WTC11 (cell line): ENCODE results near the gene PDIA6.

Source experiments
- IRF2 ChIP-seq: sonication (generic); formaldehyde crosslinking; IDR thresholded peaks from 2 replicates; pipeline ENCODE4 v1.8.0; 2022; ENCODE audit warnings: low read depth, missing genetic modification reagents, borderline replicate concordance
- MLX ChIP-seq: sonication (generic); formaldehyde crosslinking; IDR thresholded peaks from 2 replicates; pipeline ENCODE4 v1.8.1; 2023; ENCODE audit warnings: mild to moderate bottlenecking, missing genetic modification reagents, moderate library complexity
- NR1H2 ChIP-seq: sonication (generic); formaldehyde crosslinking; IDR thresholded peaks from 2 replicates; pipeline ENCODE4 v1.9.0; 2021; ENCODE audit warnings: mild to moderate bottlenecking, moderate library complexity, missing genetic modification reagents
- SP1 ChIP-seq: sonication (generic); formaldehyde crosslinking; conservative IDR thresholded peaks from 2 replicates; pipeline ENCODE4 v1.8.1; 2022; ENCODE audit warnings: missing genetic modification reagents
- TEAD1 ChIP-seq: sonication (generic); formaldehyde crosslinking; IDR thresholded peaks from 2 replicates; pipeline ENCODE4 v1.8.0; 2022; ENCODE audit warnings: mild to moderate bottlenecking, missing genetic modification reagents
- TEAD4 ChIP-seq: sonication (generic); formaldehyde crosslinking; IDR thresholded peaks from 2 replicates; pipeline ENCODE4 v1.8.0; 2022; ENCODE audit warnings: mild to moderate bottlenecking, missing genetic modification reagents
- ZNF121 ChIP-seq: sonication (generic); formaldehyde crosslinking; IDR thresholded peaks from 2 replicates; pipeline ENCODE4 v1.8.0; 2023; ENCODE audit warnings: missing genetic modification reagents
- TF ChIP-seq, protein P1 (sequence below): sonication (generic); formaldehyde crosslinking; IDR thresholded peaks from 2 replicates; pipeline ENCODE4 v1.8.1; 2023; ENCODE audit warnings: mild to moderate bottlenecking, missing genetic modification reagents, moderate library complexity
- TF ChIP-seq, protein P2 (sequence below): fragments of 200-600 bp; IDR thresholded peaks from 2 replicates; pipeline ENCODE4 v1.8.0; 2022; ENCODE audit warnings: antibody characterized with exemption
- TF ChIP-seq, protein P3 (sequence below): sonication (generic); formaldehyde crosslinking; IDR thresholded peaks from 2 replicates; pipeline ENCODE4 v1.8.0; 2022; ENCODE audit warnings: missing genetic modification reagents
- TF ChIP-seq, protein P4 (sequence below): sonication (generic); formaldehyde crosslinking; IDR thresholded peaks from 2 replicates; pipeline ENCODE4 v1.8.1; 2023; ENCODE audit warnings: mild to moderate bottlenecking, moderate library complexity, missing genetic modification reagents

DNA sequence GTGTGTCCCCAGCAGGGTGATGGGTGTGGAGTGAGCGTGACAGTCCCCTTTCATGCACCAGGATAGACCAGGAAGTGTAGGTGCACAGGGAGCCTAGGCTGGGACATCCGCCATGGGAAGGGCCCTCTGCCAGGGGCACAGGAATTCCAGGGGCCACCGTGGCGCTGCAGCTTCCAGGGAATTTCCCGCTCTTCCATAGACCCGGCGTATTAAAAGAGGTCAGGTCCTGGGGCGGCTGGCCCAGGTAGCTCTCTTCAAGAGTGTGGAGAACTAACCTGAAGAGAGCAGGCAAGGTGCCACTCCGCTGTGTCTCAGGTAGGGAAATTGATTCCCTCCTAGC lies 49.2 kb downstream of the PDIA6 start:
- TF ChIP-seq, protein P1, sequence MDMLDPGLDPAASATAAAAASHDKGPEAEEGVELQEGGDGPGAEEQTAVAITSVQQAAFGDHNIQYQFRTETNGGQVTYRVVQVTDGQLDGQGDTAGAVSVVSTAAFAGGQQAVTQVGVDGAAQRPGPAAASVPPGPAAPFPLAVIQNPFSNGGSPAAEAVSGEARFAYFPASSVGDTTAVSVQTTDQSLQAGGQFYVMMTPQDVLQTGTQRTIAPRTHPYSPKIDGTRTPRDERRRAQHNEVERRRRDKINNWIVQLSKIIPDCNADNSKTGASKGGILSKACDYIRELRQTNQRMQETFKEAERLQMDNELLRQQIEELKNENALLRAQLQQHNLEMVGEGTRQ = no peak
- no peak for TF ChIP-seq SP1 (CRISPR knock-in tag)
- TF ChIP-seq, protein P2, sequence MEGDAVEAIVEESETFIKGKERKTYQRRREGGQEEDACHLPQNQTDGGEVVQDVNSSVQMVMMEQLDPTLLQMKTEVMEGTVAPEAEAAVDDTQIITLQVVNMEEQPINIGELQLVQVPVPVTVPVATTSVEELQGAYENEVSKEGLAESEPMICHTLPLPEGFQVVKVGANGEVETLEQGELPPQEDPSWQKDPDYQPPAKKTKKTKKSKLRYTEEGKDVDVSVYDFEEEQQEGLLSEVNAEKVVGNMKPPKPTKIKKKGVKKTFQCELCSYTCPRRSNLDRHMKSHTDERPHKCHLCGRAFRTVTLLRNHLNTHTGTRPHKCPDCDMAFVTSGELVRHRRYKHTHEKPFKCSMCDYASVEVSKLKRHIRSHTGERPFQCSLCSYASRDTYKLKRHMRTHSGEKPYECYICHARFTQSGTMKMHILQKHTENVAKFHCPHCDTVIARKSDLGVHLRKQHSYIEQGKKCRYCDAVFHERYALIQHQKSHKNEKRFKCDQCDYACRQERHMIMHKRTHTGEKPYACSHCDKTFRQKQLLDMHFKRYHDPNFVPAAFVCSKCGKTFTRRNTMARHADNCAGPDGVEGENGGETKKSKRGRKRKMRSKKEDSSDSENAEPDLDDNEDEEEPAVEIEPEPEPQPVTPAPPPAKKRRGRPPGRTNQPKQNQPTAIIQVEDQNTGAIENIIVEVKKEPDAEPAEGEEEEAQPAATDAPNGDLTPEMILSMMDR = no peak
- TF ChIP-seq, protein P3, sequence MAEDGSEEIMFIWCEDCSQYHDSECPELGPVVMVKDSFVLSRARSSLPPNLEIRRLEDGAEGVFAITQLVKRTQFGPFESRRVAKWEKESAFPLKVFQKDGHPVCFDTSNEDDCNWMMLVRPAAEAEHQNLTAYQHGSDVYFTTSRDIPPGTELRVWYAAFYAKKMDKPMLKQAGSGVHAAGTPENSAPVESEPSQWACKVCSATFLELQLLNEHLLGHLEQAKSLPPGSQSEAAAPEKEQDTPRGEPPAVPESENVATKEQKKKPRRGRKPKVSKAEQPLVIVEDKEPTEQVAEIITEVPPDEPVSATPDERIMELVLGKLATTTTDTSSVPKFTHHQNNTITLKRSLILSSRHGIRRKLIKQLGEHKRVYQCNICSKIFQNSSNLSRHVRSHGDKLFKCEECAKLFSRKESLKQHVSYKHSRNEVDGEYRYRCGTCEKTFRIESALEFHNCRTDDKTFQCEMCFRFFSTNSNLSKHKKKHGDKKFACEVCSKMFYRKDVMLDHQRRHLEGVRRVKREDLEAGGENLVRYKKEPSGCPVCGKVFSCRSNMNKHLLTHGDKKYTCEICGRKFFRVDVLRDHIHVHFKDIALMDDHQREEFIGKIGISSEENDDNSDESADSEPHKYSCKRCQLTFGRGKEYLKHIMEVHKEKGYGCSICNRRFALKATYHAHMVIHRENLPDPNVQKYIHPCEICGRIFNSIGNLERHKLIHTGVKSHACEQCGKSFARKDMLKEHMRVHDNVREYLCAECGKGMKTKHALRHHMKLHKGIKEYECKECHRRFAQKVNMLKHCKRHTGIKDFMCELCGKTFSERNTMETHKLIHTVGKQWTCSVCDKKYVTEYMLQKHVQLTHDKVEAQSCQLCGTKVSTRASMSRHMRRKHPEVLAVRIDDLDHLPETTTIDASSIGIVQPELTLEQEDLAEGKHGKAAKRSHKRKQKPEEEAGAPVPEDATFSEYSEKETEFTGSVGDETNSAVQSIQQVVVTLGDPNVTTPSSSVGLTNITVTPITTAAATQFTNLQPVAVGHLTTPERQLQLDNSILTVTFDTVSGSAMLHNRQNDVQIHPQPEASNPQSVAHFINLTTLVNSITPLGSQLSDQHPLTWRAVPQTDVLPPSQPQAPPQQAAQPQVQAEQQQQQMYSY (CRISPR knock-in tag) = no peak
- TF ChIP-seq TEAD1 (CRISPR knock-in tag) = no peak
- no peak for TF ChIP-seq NR1H2 (CRISPR knock-in tag)
- no peak for TF ChIP-seq TEAD4 (CRISPR knock-in tag)
- TF ChIP-seq MLX (CRISPR knock-in tag) = no peak
- TF ChIP-seq, protein P4, sequence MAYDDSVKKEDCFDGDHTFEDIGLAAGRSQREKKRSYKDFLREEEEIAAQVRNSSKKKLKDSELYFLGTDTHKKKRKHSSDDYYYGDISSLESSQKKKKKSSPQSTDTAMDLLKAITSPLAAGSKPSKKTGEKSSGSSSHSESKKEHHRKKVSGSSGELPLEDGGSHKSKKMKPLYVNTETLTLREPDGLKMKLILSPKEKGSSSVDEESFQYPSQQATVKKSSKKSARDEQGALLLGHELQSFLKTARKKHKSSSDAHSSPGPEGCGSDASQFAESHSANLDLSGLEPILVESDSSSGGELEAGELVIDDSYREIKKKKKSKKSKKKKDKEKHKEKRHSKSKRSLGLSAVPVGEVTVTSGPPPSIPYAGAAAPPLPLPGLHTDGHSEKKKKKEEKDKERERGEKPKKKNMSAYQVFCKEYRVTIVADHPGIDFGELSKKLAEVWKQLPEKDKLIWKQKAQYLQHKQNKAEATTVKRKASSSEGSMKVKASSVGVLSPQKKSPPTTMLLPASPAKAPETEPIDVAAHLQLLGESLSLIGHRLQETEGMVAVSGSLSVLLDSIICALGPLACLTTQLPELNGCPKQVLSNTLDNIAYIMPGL (CRISPR knock-in tag) = no peak
- no peak for TF ChIP-seq IRF2
- no peak for TF ChIP-seq ZNF121 (CRISPR knock-in tag)
